NCI-H1436 treated with DMSO at 0.1 percent for 48 hours (cell line): ENCODE measurements around the gene CTNNA1.

Experiments
- DNase-seq: peaks from one replicate; lab custom pipeline; 2025; lab: John Stamatoyannopoulos, UW

Gene CTNNA1

DNA sequence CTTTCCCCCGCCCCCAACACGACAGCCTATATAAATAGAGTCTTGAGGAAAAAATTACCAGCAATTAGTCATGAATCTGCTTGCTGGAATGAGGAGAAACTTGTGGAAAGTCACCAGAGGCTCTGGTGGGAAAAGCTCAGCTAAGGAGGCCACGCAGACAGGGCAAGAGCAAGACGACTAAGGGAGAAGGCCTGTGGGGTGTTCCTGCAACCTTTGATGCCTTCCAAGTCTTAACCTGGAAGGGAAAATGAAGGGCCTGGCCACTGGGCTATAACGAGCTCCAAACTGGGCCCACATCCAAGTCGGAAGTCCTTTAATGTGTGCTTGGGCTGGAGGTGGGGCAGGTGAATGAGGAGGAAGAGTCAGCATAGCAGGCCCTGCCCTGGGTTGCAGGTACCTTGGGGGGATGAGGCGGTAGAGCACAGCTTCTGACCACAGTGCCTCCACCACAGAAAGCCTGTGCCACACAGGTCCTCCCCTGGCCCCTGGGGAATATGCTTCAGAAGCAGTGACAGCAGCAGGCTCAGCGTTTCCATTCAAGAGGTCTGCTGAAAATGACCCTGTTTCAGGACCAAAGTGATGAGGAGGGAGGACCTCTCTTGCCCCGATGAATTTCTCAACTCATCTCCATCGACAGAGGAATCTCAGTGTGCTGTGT lies 214.7 kb downstream of the CTNNA1 start:
- DNase-seq = no peak

DNA sequence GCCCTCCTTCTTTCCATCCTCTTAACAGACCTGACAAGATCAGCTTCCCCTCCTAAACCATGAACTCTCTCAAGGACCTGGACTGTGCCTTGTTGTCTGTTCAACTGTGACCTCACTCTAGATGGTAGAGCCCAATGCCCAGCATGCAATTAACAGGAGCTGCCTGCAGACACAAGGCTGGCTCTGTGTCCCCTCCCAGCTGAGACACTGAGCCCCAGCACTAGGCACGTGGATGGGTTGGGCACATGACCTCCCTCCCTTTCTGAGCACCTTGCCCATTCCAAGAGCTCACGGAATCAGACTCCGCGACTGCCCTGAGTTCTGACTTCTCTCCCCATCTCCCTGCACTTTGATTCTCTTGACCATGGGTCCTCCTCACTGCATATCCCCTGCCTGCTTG lies 215.4 kb downstream of the CTNNA1 start:
- DNase-seq = no peak

DNA sequence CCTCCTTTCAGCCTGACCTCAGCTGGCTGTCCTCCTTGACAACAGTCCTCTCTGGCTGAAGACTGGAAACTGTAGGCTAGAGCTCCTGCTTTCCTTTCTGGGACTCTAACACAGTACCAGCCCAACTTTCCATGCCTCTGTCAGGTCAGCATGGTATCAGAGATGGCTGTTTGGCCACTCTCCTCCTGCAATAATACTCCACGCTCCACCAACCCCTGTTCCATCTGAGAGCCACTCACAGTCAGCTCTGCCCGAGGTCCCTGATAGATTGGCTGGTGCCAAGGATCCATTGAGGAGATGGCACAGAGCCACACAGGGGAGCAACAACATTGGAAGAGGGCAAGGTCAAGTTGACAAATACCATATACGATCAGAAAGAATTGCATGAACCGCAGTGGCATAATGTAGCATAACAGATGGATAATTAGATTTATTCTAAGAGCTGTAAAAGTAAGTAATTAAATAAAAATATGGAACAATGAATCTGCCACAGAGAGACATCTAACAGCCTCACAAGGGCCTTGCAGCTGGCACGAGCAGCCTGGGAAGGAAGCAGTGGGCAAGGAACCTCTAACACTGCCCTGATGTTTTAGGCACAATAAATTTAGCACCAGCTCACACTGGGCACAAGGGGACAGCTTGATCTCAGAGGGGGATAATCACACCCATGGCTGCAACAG lies 216.2 kb downstream of the CTNNA1 start:
- DNase-seq = no peak

DNA sequence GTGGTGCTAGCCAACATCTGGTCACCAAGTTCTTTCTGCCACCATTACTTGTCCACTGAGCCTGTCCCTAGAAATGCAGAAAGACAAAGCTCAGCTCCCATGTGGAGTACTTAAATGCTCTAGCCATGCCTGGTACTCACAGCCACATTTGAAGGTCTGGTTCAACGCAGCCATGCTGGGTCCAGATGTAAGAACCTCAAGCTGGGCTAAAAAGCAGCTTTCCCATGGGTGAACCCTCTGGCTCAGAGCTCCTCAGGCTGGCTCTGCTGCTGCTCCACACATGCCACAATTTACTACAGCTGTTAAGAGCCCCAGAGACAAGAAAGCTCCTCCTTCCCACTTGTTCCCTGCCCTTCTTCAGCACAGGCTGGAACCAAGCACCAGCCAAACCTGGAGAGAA lies 219.0 kb downstream of the CTNNA1 start:
- DNase-seq = no peak

DNA sequence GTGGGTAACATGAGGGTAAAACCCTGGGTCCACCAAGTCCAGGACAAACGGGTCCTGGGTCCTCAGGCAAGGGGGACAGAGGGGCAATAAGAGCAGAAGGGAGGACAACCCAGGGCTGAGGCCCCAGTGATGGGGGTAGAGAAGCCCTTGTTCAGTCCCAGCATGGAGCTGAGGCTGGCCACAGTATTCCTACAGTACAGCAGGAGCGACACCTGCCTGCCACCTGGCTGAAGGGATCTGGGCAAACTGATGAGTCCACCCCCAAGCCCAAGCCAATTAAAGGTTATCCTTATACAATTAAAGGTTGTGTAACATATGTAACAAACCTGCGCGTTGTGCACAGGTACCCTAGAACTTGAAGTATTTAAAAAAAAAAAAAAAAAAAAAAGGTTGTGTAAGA lies 219.6 kb downstream of the CTNNA1 start:
- no peak for DNase-seq

DNA sequence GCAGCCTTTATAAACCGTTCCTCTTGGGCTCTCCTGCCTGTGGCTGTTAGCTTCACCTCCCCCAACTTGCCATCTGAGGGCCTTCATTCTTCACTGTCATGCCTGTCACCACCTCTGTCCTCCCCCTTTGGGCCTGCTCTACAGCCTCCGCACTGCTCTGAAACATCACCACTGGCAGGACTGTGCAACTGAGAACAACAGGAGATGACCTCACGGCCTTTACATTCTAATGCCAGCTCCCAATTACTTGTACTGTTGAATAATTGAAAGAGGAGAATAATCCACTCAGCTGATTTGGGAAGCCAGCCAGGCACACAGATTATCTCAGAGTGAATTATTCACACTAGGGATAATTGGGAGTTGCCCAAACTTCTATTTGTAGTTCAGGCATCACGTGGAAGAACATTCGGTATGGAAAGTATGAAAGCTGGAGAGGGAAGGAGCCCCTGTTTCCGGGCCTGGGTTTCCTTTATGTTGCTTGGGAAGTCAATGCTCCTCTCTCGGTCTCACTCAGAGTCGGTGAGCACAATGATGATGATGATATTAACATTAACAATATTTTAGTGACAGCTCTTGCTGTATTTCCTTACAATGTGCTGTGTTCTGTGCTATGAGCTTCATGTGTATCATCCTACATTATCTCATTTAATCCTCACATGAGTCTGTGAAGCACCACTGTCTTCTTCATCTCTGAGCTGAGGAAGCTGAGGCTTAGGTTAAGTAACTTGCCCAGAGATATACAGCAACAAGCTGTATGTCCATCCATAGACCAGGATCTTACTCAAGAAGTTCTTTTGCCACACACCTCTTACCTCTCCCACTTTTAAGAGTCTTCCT lies 221.2 kb downstream of the CTNNA1 start:
- no peak for DNase-seq

DNA sequence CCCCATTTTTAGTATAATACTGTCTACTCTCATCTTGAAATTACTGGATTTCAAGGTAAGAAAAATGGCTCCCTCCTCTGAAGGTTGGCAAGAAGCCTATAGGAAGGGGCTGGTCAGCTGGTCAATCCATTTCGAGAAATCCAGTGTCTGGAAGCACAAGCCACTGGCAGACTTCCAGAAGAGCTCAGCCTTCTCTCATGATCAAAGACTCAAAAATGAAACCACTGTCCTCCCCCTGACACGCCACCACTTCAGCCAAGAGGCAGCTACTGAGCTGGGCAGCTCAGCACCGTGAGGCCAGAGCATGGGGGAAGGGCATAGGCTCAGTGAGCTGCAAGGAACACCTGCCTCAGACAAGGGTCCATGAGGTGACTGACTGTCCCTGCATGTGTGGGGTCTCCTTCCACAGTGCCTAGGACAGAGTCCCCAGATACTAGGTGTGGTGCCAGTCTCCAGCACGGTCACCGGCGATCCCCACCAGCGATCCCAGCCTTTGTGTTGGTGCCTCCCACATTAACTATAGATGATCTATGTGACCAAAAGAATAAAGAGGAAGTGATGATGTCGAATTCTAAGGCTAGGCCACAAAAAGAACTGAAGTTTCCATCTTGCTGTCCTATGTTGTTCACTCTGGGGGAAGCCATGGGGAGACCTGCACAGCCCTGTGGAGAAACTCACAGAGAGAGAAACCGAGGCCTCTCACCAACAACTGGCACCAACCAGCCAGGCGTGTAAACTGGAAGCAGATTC lies 222.0 kb downstream of the CTNNA1 start:
- no peak for DNase-seq

DNA sequence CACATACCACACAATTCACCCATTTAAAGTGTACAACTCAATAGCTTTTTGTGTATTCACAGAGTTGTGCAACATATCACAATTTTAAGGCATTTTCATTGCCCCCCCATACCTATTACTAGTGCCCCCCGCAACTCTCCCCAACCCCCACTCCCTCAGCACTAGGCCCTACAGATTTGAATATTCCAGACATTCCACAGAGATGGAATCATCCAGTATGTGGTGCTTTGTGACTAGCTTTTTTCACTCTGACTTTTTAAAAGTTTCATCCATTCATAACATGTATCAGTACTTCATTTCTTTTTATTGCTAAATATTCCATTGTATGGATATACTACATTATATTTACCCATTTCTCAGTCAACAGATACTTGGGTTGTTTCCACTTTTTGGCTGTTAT lies 224.9 kb downstream of the CTNNA1 start:
- DNase-seq = no peak

DNA sequence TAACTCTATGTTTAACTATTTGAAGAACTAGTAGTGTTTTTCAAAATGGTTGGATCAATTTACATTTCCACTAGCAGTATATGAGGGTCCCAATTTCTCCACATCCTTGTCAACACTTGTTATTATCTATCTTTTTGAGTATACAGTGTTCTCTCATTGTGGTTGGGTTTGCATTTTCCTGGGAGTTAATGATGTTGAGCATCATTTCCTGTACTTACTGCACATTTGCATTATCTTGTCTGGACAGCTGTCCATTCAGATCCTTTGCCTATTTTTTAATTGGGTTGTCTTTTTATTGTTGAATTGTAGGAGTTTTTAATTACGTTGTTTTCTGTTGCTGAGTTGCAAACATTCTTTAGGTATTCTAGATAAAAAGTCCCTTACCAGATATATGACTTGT lies 225.4 kb downstream of the CTNNA1 start:
- no peak for DNase-seq

DNA sequence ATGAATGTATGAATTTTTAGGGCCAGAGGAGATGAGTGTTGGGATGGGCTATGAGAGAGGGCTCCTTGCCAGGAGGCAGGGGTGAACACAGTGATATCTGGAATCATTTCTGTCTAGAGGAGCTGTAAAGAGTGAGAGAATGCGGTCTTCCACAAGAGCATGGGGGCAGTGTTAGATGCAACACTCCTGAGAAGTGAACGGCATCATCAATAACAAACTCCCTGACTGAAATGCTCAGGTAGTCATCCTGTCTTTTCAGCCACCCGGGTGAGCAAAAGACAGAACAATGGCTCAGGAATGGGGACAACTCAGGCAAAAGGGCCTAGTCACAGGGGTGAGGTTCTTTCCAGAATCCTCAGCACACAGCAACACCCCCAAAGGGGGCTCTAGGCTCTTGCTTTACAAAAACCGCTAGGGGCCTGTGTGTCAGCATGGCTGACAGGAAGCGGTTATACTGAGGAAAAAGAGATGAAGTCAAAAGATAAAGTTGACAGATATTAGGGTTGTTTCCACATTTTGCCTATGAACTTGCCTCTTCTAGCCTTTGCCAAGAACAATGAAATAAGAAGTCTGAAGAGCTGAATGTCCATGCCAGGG lies 226.6 kb downstream of the CTNNA1 start:
- DNase-seq = no peak

DNA sequence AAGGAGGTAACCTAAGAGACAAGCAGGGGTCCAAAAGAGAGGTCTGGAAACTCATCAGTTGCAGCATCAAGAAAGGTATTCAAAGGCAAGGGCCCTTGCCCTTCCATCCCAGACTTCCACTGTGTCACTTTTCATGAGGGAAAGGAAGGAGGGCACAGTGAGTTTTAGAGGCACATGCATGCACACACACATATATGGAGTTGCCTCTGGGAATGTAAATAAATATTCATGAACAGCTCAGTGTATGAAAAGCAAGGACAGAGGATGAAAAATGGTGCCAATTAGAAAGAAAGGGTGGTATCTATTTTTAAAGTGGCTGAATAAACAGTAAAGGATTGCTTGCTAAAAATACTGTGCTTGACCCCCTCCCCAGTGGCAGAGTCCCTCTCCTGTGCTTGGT lies 227.2 kb downstream of the CTNNA1 start:
- no peak for DNase-seq

DNA sequence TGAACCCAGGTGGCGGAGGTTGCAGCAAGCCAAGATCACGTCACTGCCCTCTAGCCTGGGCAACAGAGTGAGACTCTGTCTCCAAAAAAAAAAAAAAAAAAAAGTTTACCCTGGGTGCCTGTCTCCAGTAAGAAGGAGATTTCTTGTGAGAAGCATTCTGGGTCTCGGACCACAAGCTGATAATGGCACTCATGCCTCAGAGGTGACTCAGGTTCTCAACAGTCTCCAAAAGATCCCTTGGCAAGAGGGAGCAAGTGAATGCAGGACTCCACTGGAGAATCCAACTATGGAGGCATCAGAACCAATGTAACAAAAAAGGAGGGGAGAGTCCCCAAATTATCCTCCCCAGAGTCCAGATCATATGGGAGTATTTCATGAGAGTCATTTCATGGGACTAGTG lies 227.9 kb downstream of the CTNNA1 start:
- no peak for DNase-seq

DNA sequence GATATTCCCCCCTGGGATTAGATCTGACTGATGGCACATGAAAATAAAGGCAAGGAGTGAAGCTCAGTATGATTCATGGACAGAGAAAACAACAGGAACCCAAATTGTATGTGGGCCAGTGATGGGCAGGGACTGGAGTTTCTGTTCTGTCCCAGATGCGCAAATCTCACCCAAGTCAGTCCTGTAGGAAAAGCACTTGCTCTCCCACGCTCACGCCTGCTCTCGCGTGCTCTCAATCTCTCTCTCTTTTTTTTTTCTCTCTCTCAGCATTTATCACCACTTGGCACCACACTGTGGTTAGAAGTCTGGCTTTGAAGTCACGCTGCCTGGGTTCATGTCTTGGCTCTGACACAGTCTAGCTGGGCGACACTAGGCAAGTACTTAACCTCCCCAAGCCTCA lies 228.4 kb downstream of the CTNNA1 start:
- no peak for DNase-seq

DNA sequence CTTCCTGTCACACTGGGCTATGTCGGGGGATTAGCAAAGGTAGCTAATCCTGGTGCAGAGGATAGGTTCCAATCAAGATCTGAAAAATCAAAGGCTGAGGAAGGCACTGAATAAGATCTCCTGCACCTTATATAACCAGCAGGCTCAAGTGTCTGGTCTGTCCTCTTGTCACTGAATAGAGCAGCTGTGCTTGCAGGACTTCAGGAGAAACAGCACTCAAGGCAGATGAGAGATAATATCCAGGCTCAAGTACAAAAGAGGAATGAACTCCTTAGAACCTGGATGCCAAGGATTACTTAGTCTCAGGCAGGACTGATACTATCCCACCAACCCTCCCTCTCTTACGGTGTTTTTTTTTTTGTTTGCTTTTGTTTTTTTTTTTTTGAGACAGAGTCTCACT lies 230.8 kb downstream of the CTNNA1 start:
- no peak for DNase-seq
